HepG2 (cell line): ENCODE data around the gene SSC4D. TPM values are rescaled to one million over a fixed set of nuclear protein-coding genes. Genes with fewer than 3 reads are reported as not detected.

Experiments used
- ASH2L ChIP-seq: fragments of 300-600, 200-600 bp; sonication (generic); IDR thresholded peaks from 2 replicates; pipeline ENCODE4 v1.7.0; 2017; ENCODE audit warnings: low read depth, mild to moderate bottlenecking, moderate library complexity, mixed read lengths, low read length; ENCODE audit not compliant: insufficient read length
- BHLHE40 ChIP-seq: IDR thresholded peaks from 2 replicates; pipeline ENCODE4 v1.6.1; 2011; ENCODE audit warnings: low read length, improper control_type of control experiment
- BRD4 ChIP-seq: sonication (generic); formaldehyde crosslinking; IDR thresholded peaks from 2 replicates; pipeline ENCODE4 v1.4.0; 2020; ENCODE audit warnings: missing genetic modification reagents
- CENPX ChIP-seq: sonication (generic); formaldehyde crosslinking; IDR thresholded peaks from 2 replicates; pipeline ENCODE4 v1.9.0; 2021; ENCODE audit warnings: mild to moderate bottlenecking, missing genetic modification reagents, moderate library complexity
- GTF2F1 ChIP-seq: fragments of 150-350 bp; IDR thresholded peaks from 2 replicates; pipeline ENCODE4 v1.6.1; 2014; ENCODE audit warnings: low read length
- HHEX ChIP-seq: IDR thresholded peaks from 2 replicates; pipeline ENCODE4 v1.6.1; 2016; ENCODE audit warnings: control low read depth
- KLF6 ChIP-seq: IDR thresholded peaks from 2 replicates; pipeline ENCODE4 v1.8.0; 2016; ENCODE audit warnings: missing biosample characterization, missing genetic modification reagents
- PHF5A ChIP-seq: IDR thresholded peaks from one replicate; pipeline ENCODE4 v1.6.1; 2018; ENCODE audit warnings: low read depth, missing genetic modification reagents; ENCODE audit not compliant: unreplicated experiment
- PRMT3 ChIP-seq: sonication (generic); formaldehyde crosslinking; IDR thresholded peaks from 2 replicates; pipeline ENCODE4 v1.8.1; 2022; ENCODE audit warnings: low read depth, mild to moderate bottlenecking, moderate library complexity, missing genetic modification reagents, borderline replicate concordance
- SALL2 ChIP-seq: sonication (generic); formaldehyde crosslinking; IDR thresholded peaks from 2 replicates; pipeline ENCODE4 v1.8.1; 2023; ENCODE audit warnings: mild to moderate bottlenecking, missing genetic modification reagents, inconsistent platforms
- SRSF4 ChIP-seq: fragments of 200-400 bp; formaldehyde crosslinking; IDR thresholded peaks from one replicate; pipeline ENCODE4 v1.6.1; 2018; ENCODE audit warnings: mild to moderate bottlenecking, low read depth, low read length, moderate library complexity; ENCODE audit not compliant: poor library complexity, severe bottlenecking
- TMF1 ChIP-seq: sonication (generic); formaldehyde crosslinking; IDR thresholded peaks from 2 replicates; pipeline ENCODE4 v1.8.1; 2022; ENCODE audit warnings: low read depth, missing genetic modification reagents
- XBP1 ChIP-seq: sonication (generic); formaldehyde crosslinking; IDR thresholded peaks from 2 replicates; pipeline ENCODE4 v1.5.0; 2020; ENCODE audit warnings: missing genetic modification reagents
- ZFP36L2 ChIP-seq: sonication (generic); formaldehyde crosslinking; IDR thresholded peaks from 2 replicates; pipeline ENCODE4 v1.4.0; 2020; ENCODE audit warnings: missing genetic modification reagents
- ZNF138 ChIP-seq: sonication (generic); formaldehyde crosslinking; IDR thresholded peaks from 2 replicates; pipeline ENCODE4 v1.5.0; 2020; ENCODE audit warnings: mild to moderate bottlenecking, low read depth, missing genetic modification reagents
- ZNF563 ChIP-seq: sonication (generic); formaldehyde crosslinking; IDR thresholded peaks from 2 replicates; pipeline ENCODE4 v1.8.0; 2022; ENCODE audit warnings: mild to moderate bottlenecking, moderate library complexity, missing genetic modification reagents
- ZNF709 ChIP-seq: sonication (generic); formaldehyde crosslinking; IDR thresholded peaks from 2 replicates; pipeline ENCODE4 v1.5.0; 2020; ENCODE audit warnings: mild to moderate bottlenecking, missing genetic modification reagents
- ZNF75D ChIP-seq: sonication (generic); formaldehyde crosslinking; IDR thresholded peaks from 2 replicates; pipeline ENCODE4 v1.8.1; 2023; ENCODE audit warnings: missing genetic modification reagents, mild to moderate bottlenecking, borderline replicate concordance
- ZUFSP ChIP-seq: sonication (generic); formaldehyde crosslinking; IDR thresholded peaks from 2 replicates; pipeline ENCODE4 v1.9.0; 2021; ENCODE audit warnings: missing genetic modification reagents, mild to moderate bottlenecking, borderline replicate concordance
- polyA plus RNA-seq, 8 experiments: library from polyadenylated mRNA; depleted of rRNA in 3 of 8; stranded (reverse) in 7 of 8; unstranded in 1 of 8; fragments of >200 nt; fragmentation: Illumina TruSeq in 4 of 8; extraction: Trizol in 4 of 8; gene quantifications; 2 replicates each; pipeline versions ENCODE4 v1.2.1 to v1.2.3, GENCODE V29; 2011 to 2016; ENCODE audit warnings: low read depth in 4 of 8, missing spikeins in 1 of 8, mixed read lengths in 1 of 8; ENCODE audit not compliant: insufficient read depth in 1 of 8
- total RNA-seq, 5 experiments: library from RNA; depleted of rRNA; stranded (reverse); fragments of >200 nt; fragmentation: Illumina TruSeq; extraction: Trizol; gene quantifications; 2 replicates each; pipeline ENCODE4 v1.2.3, GENCODE V29; 2016; ENCODE audit warnings: low read depth in 1 of 5
- TF ChIP-seq, protein P1 (sequence below): sonication (generic); formaldehyde crosslinking; IDR thresholded peaks from 2 replicates; pipeline ENCODE4 v1.8.1; 2023; ENCODE audit warnings: mild to moderate bottlenecking, inconsistent platforms, moderate library complexity, missing genetic modification reagents, borderline replicate concordance
- TF ChIP-seq, protein P2 (sequence below): sonication (generic); formaldehyde crosslinking; IDR thresholded peaks from 2 replicates; pipeline ENCODE4 v1.4.0; 2020; ENCODE audit warnings: mild to moderate bottlenecking, missing genetic modification reagents
- TF ChIP-seq, protein P3 (sequence below): sonication (generic); formaldehyde crosslinking; IDR thresholded peaks from 2 replicates; pipeline ENCODE4 v1.8.1; 2023; ENCODE audit warnings: missing genetic modification reagents, mild to moderate bottlenecking, borderline replicate concordance

Gene SSC4D
- total and polyA plus RNA-seq, 2 of the 13 experiments (the other 11 are each of a cell fraction or from before 2014, with no cell fraction given) = 33.3 to 63.8 TPM

- TF ChIP-seq ZUFSP (CRISPR knock-in tag) = no peak
- TF ChIP-seq, protein P1, sequence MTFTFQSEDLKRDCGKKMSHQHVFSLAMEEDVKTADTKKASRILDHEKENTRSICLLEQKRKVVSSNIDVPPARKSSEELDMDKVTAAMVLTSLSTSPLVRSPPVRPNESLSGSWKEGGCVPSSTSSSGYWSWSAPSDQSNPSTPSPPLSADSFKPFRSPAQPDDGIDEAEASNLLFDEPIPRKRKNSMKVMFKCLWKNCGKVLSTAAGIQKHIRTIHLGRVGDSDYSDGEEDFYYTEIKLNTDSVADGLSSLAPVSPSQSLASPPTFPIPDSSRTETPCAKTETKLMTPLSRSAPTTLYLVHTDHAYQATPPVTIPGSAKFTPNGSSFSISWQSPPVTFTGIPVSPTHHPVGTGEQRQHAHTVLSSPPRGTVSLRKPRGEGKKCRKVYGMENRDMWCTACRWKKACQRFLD (CRISPR knock-in tag) = 0 out of 2 replicates have a peak, but pooled peaks have one; percentile 29
- TF ChIP-seq KLF6 = peak; percentile 89; the same call in 1 of the 2 replicates
- TF ChIP-seq PRMT3 (CRISPR knock-in tag) = no peak
- no peak for TF ChIP-seq ZNF709 (CRISPR knock-in tag)
- no peak for TF ChIP-seq XBP1 (CRISPR knock-in tag)
- TF ChIP-seq TMF1 (CRISPR knock-in tag) = no peak
- TF ChIP-seq ZNF138 (CRISPR knock-in tag) = no peak
- no peak for TF ChIP-seq ASH2L
- TF ChIP-seq HHEX (CRISPR knock-in tag) = no peak
- peak; percentile 60 for TF ChIP-seq SALL2 (CRISPR knock-in tag)
- TF ChIP-seq PHF5A (CRISPR knock-in tag) = no peak
- no peak for TF ChIP-seq ZNF563
- TF ChIP-seq GTF2F1 = 0 out of 2 replicates have a peak, but pooled peaks have one; percentile 37
- TF ChIP-seq, protein P2, sequence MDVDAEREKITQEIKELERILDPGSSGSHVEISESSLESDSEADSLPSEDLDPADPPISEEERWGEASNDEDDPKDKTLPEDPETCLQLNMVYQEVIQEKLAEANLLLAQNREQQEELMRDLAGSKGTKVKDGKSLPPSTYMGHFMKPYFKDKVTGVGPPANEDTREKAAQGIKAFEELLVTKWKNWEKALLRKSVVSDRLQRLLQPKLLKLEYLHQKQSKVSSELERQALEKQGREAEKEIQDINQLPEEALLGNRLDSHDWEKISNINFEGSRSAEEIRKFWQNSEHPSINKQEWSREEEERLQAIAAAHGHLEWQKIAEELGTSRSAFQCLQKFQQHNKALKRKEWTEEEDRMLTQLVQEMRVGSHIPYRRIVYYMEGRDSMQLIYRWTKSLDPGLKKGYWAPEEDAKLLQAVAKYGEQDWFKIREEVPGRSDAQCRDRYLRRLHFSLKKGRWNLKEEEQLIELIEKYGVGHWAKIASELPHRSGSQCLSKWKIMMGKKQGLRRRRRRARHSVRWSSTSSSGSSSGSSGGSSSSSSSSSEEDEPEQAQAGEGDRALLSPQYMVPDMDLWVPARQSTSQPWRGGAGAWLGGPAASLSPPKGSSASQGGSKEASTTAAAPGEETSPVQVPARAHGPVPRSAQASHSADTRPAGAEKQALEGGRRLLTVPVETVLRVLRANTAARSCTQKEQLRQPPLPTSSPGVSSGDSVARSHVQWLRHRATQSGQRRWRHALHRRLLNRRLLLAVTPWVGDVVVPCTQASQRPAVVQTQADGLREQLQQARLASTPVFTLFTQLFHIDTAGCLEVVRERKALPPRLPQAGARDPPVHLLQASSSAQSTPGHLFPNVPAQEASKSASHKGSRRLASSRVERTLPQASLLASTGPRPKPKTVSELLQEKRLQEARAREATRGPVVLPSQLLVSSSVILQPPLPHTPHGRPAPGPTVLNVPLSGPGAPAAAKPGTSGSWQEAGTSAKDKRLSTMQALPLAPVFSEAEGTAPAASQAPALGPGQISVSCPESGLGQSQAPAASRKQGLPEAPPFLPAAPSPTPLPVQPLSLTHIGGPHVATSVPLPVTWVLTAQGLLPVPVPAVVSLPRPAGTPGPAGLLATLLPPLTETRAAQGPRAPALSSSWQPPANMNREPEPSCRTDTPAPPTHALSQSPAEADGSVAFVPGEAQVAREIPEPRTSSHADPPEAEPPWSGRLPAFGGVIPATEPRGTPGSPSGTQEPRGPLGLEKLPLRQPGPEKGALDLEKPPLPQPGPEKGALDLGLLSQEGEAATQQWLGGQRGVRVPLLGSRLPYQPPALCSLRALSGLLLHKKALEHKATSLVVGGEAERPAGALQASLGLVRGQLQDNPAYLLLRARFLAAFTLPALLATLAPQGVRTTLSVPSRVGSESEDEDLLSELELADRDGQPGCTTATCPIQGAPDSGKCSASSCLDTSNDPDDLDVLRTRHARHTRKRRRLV (CRISPR knock-in tag) = no peak
- TF ChIP-seq ZFP36L2 (CRISPR knock-in tag) = no peak
- TF ChIP-seq, protein P3, sequence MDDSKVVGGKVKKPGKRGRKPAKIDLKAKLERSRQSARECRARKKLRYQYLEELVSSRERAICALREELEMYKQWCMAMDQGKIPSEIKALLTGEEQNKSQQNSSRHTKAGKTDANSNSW (CRISPR knock-in tag) = no peak
- TF ChIP-seq SRSF4 = no peak
- no peak for TF ChIP-seq CENPX (CRISPR knock-in tag)
- peak; percentile 84; the same call in 1 of the 2 replicates for TF ChIP-seq BRD4 (CRISPR knock-in tag)
- no peak for TF ChIP-seq ZNF75D (CRISPR knock-in tag)
- TF ChIP-seq BHLHE40 = peak; percentile 23; the same call in 1 of the 2 replicates
These were observed 50.9 kb downstream of the SSC4D start, which contains the start of gene YWHAG (continued) for GRCh38 chr7:76358481-76359110.
